Endothelial cell of hepatic sinusoid (primary cell): Measurements from ENCODE around the gene SSBP3.

ENCODE experiments used
- in situ Hi-C: cut with HindIII; loops from 2 replicates; pipeline ENCODE4 v1.10.0; 2017; ENCODE audit warnings: low sequenced_read_pairs

SSBP3 gene

GRCh38 chr1:54335011-54335754 lies 71.0 kb downstream of the SSBP3 start:
- in situ Hi-C loops = no loop called here

- in situ Hi-C loops = no loop called here
These were observed 73.2 kb downstream of the SSBP3 start for GRCh38 chr1:54332781-54333585.

- in situ Hi-C loops = no loop called here
These were observed 74.2 kb downstream of the SSBP3 start for GRCh38 chr1:54331843-54332463.

- in situ Hi-C loops = no loop called here
These were observed 75.0 kb downstream of the SSBP3 start for GRCh38 chr1:54331091-54331772.

- in situ Hi-C loops = no loop called here
These were observed 76.7 kb downstream of the SSBP3 start for GRCh38 chr1:54329312-54330003.

GRCh38 chr1:54328066-54328636 lies 78.0 kb downstream of the SSBP3 start:
- in situ Hi-C loops = no loop called here

- in situ Hi-C loops = no loop called here
These were observed 78.7 kb downstream of the SSBP3 start for GRCh38 chr1:54327386-54328065.

- in situ Hi-C loops = no loop called here
These were observed 79.4 kb downstream of the SSBP3 start for GRCh38 chr1:54326543-54327385.

- in situ Hi-C loops = no loop called here
These were observed 80.3 kb downstream of the SSBP3 start for GRCh38 chr1:54325703-54326461.

GRCh38 chr1:54325284-54325683 lies 80.9 kb downstream of the SSBP3 start:
- in situ Hi-C loops = no loop called here

- in situ Hi-C loops = loop anchor here (5.0 kb wide), 1 partner anchor 33 kb away; no protein-coding TSS in a partner anchor
These were observed 81.7 kb downstream of the SSBP3 start for GRCh38 chr1:54324251-54325140.

- in situ Hi-C loops = loop anchor here (5.0 kb wide), 1 partner anchor 33 kb away; no protein-coding TSS in a partner anchor
These were observed 82.3 kb downstream of the SSBP3 start for GRCh38 chr1:54323921-54324250.

- in situ Hi-C loops = loop anchor here (5.0 kb wide), 1 partner anchor 34 kb away; no protein-coding TSS in a partner anchor
These were observed 82.9 kb downstream of the SSBP3 start for GRCh38 chr1:54323324-54323739.

- in situ Hi-C loops = no loop called here
These were observed 87.9 kb downstream of the SSBP3 start for GRCh38 chr1:54318246-54318814.

- in situ Hi-C loops = no loop called here
These were observed 89.1 kb downstream of the SSBP3 start for GRCh38 chr1:54317084-54317483.

- in situ Hi-C loops = no loop called here
These were observed 91.1 kb downstream of the SSBP3 start for GRCh38 chr1:54315099-54315498.

- in situ Hi-C loops = no loop called here
These were observed 91.5 kb downstream of the SSBP3 start for GRCh38 chr1:54314696-54315095.
